GM19455 (cell line): ENCODE data around the gene STRIT1.
"Not testable (repeated sequence)": the region's sequence is repeated elsewhere in the genome, so short reads cannot be mapped to it uniquely, and the experiment has no call there.

Source experiments
- ATAC-seq: cut with Tn5 transposase; IDR thresholded peaks from one replicate; pipeline ENCODE4 v1.9.1; 2021; ENCODE audit not compliant: unreplicated experiment

STRIT1 gene

GRCh38 chr3:155313916-155314315 is 20.4 kb upstream of the STRIT1 start:
- ATAC-seq, result no peak

GRCh38 chr3:155313300-155313699 is 19.8 kb upstream of the STRIT1 start:
- ATAC-seq, result no peak

- no peak for ATAC-seq
These were observed 19.3 kb upstream of the STRIT1 start for GRCh38 chr3:155312781-155313180.

- no peak for ATAC-seq
These were observed 16.1 kb upstream of the STRIT1 start for GRCh38 chr3:155309581-155309980.

- no peak for ATAC-seq
These were observed 15.3 kb upstream of the STRIT1 start for GRCh38 chr3:155308831-155309230.

- no peak for ATAC-seq
These were observed 13.7 kb upstream of the STRIT1 start for GRCh38 chr3:155307183-155307582.

- no peak for ATAC-seq
These were observed 10.9 kb upstream of the STRIT1 start for GRCh38 chr3:155304394-155304793.

GRCh38 chr3:155303540-155304097 is 10.1 kb upstream of the STRIT1 start:
- ATAC-seq, result no peak

- ATAC-seq, result no peak
These were observed 9.4 kb upstream of the STRIT1 start for GRCh38 chr3:155302891-155303290.

GRCh38 chr3:155302481-155302880 is 9.0 kb upstream of the STRIT1 start:
- ATAC-seq, result no peak

- ATAC-seq, result no peak
These were observed 3.6 kb upstream of the STRIT1 start for GRCh38 chr3:155297100-155297499.

- no peak for ATAC-seq
These were observed 2.9 kb upstream of the STRIT1 start for GRCh38 chr3:155296413-155296812.

- no peak for ATAC-seq
These were observed 790 bp downstream of the STRIT1 start for GRCh38 chr3:155292693-155293092.

GRCh38 chr3:155292133-155292532 is 1.4 kb downstream of the STRIT1 start:
- ATAC-seq, result no peak

- no peak for ATAC-seq
These were observed 6.7 kb downstream of the STRIT1 start for GRCh38 chr3:155286736-155287135.

- no peak for ATAC-seq
These were observed 7.5 kb downstream of the STRIT1 start for GRCh38 chr3:155285936-155286335.

GRCh38 chr3:155283092-155284056 is 10.1 kb downstream of the STRIT1 start:
- no peak for ATAC-seq

- no peak for ATAC-seq
These were observed 10.9 kb downstream of the STRIT1 start for GRCh38 chr3:155282385-155283091.

- no peak for ATAC-seq
These were observed 11.6 kb downstream of the STRIT1 start for GRCh38 chr3:155281912-155282311.

GRCh38 chr3:155276089-155276488 is 17.4 kb downstream of the STRIT1 start:
- ATAC-seq, result not testable (repeated sequence)

GRCh38 chr3:155275159-155275754 is 18.2 kb downstream of the STRIT1 start:
- ATAC-seq, result not testable (repeated sequence)
